Smooth muscle cell (in vitro differentiated cells): ENCODE measurements around the gene ARL15. TPM values are rescaled to one million over a fixed set of nuclear protein-coding genes. Genes with fewer than 3 reads are reported as not detected.

Source experiments
- DNase-seq: peaks from one replicate; lab custom pipeline; 2025; ENCODE audit not compliant: unreplicated experiment; lab: John Stamatoyannopoulos, UW
- H2AFZ ChIP-seq: fragments of 200-600 bp; sonication (generic); 2 replicates; pipeline ENCODE4 v1.6.0; 2016; ENCODE audit warnings: antibody characterized with exemption, low read depth, mild to moderate bottlenecking
- H3F3A ChIP-seq: fragments of 200-600 bp; sonication (generic); 2 replicates; pipeline ENCODE4 v1.6.0; 2017; ENCODE audit warnings: antibody characterized with exemption, low read depth
- H3K27ac ChIP-seq: fragments of 200-600 bp; sonication (generic); 2 replicates; pipeline ENCODE4 v1.5.1; 2016; ENCODE audit warnings: low read depth, mild to moderate bottlenecking
- H3K27me3 ChIP-seq: fragments of 200-600 bp; sonication (generic); 2 replicates; pipeline ENCODE4 v1.6.1; 2016; ENCODE audit warnings: low read depth, mild to moderate bottlenecking
- H3K36me3 ChIP-seq: fragments of 200-600 bp; sonication (generic); 2 replicates; pipeline ENCODE4 v1.5.1; 2016; ENCODE audit warnings: low read depth
- H3K4me1 ChIP-seq: fragments of 200-600 bp; sonication (generic); 2 replicates; pipeline ENCODE4 v1.5.1; 2016; ENCODE audit warnings: low read depth
- H3K4me2 ChIP-seq: fragments of 200-600 bp; sonication (generic); 2 replicates; pipeline ENCODE4 v1.6.0; 2016; ENCODE audit warnings: mild to moderate bottlenecking
- H3K4me3 ChIP-seq: fragments of 200-600 bp; sonication (generic); 2 replicates; pipeline ENCODE4 v1.5.1; 2016; ENCODE audit warnings: mild to moderate bottlenecking
- H3K79me2 ChIP-seq: fragments of 200-600 bp; sonication (generic); 2 replicates; pipeline ENCODE4 v1.6.0; 2016; ENCODE audit warnings: low read depth, mild to moderate bottlenecking
- H3K9ac ChIP-seq: fragments of 200-600 bp; sonication (generic); 2 replicates; pipeline ENCODE4 v1.6.0; 2016; ENCODE audit warnings: low read depth
- H3K9me3 ChIP-seq: fragments of 200-600 bp; sonication (generic); replicated peaks from 2 replicates; pipeline ENCODE4 v1.5.1; 2016; ENCODE audit warnings: low read depth
- H4K20me1 ChIP-seq: fragments of 200-600 bp; sonication (generic); 2 replicates; pipeline ENCODE4 v1.6.0; 2016; ENCODE audit warnings: low read depth
- WGBS: methylation state at CpG from one replicate; pipeline ENCODE4 v1.1.7; 2016; ENCODE audit warnings: low lambda C conversion rate; 5-methylcytosine and 5-hydroxymethylcytosine counted together
- polyA plus RNA-seq: library from polyadenylated mRNA; unstranded; fragments of >200 nt; fragmentation: Nextera tagmentation; extraction: Ambion mirVana; gene quantifications from 2 replicates; pipeline ENCODE4 v1.2.1, GENCODE V29; 2016
- total RNA-seq: library from RNA; depleted of rRNA; stranded (reverse); fragments of >200 nt; gene quantifications from 2 replicates; pipeline ENCODE4 v1.2.3, GENCODE V29; 2014
- TF ChIP-seq, protein P1 (sequence below): fragments of 200-600 bp; sonication (generic); IDR thresholded peaks from 2 replicates; pipeline ENCODE4 v1.5.1; 2017; ENCODE audit warnings: borderline replicate concordance, mild to moderate bottlenecking, antibody characterized with exemption; ENCODE audit not compliant: insufficient read depth, poor library complexity, severe bottlenecking

ARL15 gene
- total and polyA plus RNA-seq, 2 experiments from 2014 or later: 9.8 to 51.1 TPM

DNA sequence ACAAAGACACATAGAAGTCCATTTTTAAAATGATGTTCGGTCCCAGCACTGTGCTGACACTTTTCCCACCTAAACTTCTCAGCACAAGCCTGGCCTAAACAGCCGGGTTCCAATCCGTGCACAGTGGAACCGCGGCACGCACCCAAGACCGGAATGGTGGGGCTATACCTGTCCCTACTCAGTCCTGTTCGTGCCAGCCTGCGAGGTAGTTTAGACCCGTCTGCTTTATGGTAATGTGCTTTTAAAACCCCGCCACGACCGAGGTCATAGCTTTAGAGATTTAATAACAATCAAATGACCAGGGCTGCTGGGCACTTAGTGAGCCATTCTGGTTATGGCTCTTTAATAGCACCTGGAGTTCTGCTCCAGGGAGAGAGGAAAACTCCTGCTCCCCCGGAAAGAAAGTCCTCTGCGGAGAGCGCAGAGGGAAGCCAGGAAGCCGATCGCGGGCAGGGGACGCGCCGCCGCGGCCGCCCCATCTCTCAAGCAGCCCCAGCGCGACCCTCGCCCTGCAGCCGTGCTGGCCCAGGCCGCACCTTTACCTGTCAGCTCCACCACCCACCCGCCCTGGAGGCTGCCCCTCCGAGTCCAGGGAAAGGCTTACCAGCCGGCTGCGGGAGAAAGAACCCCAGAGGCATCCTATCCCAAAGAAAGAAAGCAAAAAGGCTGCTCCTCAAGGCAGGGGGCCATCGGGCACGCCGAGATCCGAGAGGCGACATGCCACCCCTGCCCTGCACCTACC is 511 bp downstream of the ARL15 start:
- TF ChIP-seq, protein P1, sequence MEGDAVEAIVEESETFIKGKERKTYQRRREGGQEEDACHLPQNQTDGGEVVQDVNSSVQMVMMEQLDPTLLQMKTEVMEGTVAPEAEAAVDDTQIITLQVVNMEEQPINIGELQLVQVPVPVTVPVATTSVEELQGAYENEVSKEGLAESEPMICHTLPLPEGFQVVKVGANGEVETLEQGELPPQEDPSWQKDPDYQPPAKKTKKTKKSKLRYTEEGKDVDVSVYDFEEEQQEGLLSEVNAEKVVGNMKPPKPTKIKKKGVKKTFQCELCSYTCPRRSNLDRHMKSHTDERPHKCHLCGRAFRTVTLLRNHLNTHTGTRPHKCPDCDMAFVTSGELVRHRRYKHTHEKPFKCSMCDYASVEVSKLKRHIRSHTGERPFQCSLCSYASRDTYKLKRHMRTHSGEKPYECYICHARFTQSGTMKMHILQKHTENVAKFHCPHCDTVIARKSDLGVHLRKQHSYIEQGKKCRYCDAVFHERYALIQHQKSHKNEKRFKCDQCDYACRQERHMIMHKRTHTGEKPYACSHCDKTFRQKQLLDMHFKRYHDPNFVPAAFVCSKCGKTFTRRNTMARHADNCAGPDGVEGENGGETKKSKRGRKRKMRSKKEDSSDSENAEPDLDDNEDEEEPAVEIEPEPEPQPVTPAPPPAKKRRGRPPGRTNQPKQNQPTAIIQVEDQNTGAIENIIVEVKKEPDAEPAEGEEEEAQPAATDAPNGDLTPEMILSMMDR: no peak
- H3K27ac ChIP-seq: peak overlapping the region; percentile 49
- peaks cover 38% of the 10 kb centered on the region for H4K20me1 ChIP-seq
- peak overlapping the region; percentile 67 for H3K4me3 ChIP-seq
- peak overlapping the region; percentile 95 for H3K4me2 ChIP-seq
- no peaks in the 10 kb centered on the region for H3K9me3 ChIP-seq
- H3K36me3 ChIP-seq: no peaks in the 10 kb centered on the region
- peaks cover 20% of the 10 kb centered on the region for H3K4me1 ChIP-seq
- H2AFZ ChIP-seq: peak overlapping the region; percentile 60
- DNase-seq: peak; percentile 50
- WGBS: 1% methylated on average over 38 of the region's 39 CpGs
- no peaks in the 10 kb centered on the region for H3F3A ChIP-seq
- H3K79me2 ChIP-seq: peaks cover 44% of the 10 kb centered on the region
- H3K27me3 ChIP-seq: no peaks in the 10 kb centered on the region
- peak overlapping the region; percentile 79 for H3K9ac ChIP-seq

DNA sequence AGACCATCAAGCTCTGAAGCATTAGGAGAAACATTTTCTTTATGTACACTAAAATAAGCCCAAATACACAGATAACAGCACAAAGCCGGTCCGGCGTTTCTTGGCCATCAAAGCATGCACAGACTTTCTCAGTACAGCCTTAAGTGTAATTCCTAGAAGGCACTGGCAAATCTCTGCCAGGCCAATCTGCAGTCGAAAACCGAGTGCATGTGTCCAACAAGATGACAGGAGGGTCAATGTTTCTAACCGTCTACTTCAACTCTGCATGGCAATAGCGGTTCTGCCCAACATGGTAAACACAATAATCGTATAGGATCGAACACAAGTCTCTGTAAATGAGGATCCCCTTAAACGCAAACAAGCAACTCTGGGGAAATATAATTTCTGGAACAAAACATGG is 1.1 kb downstream of the ARL15 start:
- Histone ChIP-seq H2AFZ (peak overlapping the region; percentile 60), H3K36me3 (no peaks in the 10 kb centered on the region), H3K4me1 (peaks cover 20% of the 10 kb centered on the region), H3K9ac (peak overlapping the region; percentile 79), H3K79me2 (peaks cover 50% of the 10 kb centered on the region), H4K20me1 (peaks cover 43% of the 10 kb centered on the region), H3K4me2 (peak overlapping the region; percentile 95), H3K9me3 (no peaks in the 10 kb centered on the region), H3K4me3 (peak overlapping the region; percentile 67), H3K27ac (no peak overlapping the region), H3F3A (no peaks in the 10 kb centered on the region), H3K27me3 (no peaks in the 10 kb centered on the region)
- 10% methylated on average over 10 of the region's 10 CpGs for WGBS
- TF ChIP-seq, protein P1: no peak
- DNase-seq: no peak

DNA sequence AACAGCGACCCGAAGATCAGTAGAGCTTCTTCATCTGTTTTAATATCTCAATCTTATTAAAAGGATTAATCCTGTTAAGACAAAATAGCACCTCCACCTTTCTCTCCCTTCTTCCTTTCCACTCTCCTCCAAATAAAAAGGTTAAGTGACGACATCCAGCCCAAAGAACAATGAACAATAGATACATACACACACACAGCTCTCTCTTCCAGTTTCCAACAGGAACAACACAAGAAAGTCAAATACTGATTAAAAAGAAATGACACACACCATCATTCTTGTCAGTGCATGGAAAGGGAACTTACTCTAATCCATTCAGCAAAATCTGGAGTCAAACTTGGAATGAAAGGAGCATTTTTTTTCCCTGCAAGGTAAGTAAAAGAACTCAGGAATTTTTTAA is 2.8 kb downstream of the ARL15 start:
- H2AFZ ChIP-seq: no peak overlapping the region
- no peak for DNase-seq
- H3K4me2 ChIP-seq: peak overlapping the region; percentile 95
- peaks cover 64% of the 10 kb centered on the region for H3K79me2 ChIP-seq
- peaks cover 20% of the 10 kb centered on the region for H3K4me1 ChIP-seq
- H3K9ac ChIP-seq: no peak overlapping the region
- peak overlapping the region; percentile 67 for H3K4me3 ChIP-seq
- peaks cover 58% of the 10 kb centered on the region for H4K20me1 ChIP-seq
- H3K27ac ChIP-seq: no peak overlapping the region
- no peaks in the 10 kb centered on the region for H3K9me3 ChIP-seq
- WGBS: 92% methylated on average over 3 of the region's 3 CpGs
- no peaks in the 10 kb centered on the region for H3K27me3 ChIP-seq
- H3F3A ChIP-seq: no peaks in the 10 kb centered on the region
- H3K36me3 ChIP-seq: no peaks in the 10 kb centered on the region
- TF ChIP-seq, protein P1: no peak

DNA sequence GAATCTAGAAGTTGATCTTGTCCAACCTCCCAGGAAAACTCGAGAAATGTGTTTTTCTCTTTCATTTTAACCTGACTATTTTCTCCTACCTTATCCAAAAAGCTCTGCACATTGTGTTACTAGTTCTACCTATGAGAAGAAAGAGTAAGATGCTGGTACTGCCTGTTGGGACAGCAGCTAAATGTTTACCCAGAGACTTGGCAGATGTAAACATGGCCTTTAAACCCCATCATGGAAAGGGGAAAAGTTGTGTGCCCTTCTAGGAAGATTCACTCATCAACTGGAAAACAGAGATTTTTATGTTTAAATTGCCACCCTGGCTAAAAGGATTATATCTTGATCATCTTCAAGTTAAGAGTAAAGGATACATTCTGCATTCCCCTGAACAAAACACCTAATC is 3.5 kb downstream of the ARL15 start:
- H4K20me1 ChIP-seq: peaks cover 63% of the 10 kb centered on the region
- no peak overlapping the region for H3K27ac ChIP-seq
- H2AFZ ChIP-seq: no peak overlapping the region
- TF ChIP-seq, protein P1: no peak
- 92% methylated on average over 1 of the region's 1 CpG for whole genome bisulfite sequencing
- H3K4me2 ChIP-seq: no peak overlapping the region
- H3K4me1 ChIP-seq: peaks cover 20% of the 10 kb centered on the region
- H3K9ac ChIP-seq: no peak overlapping the region
- H3K4me3 ChIP-seq: no peak overlapping the region
- no peak for DNase-seq
- H3K79me2 ChIP-seq: peaks cover 64% of the 10 kb centered on the region
- H3F3A ChIP-seq: no peaks in the 10 kb centered on the region
- H3K27me3 ChIP-seq: no peaks in the 10 kb centered on the region
- H3K36me3 ChIP-seq: no peaks in the 10 kb centered on the region
- no peaks in the 10 kb centered on the region for H3K9me3 ChIP-seq
